Gastroesophageal sphincter (tissue), 4 donors: Measurements from ENCODE around the gene RDH14. TPM values are rescaled to one million over a fixed set of nuclear protein-coding genes. Genes with fewer than 3 reads are reported as not detected.

Source experiments
- ATAC-seq: fragments of 150-250 bp; one replicate; pipeline ENCODE4 v1.9.1; 2016; ENCODE audit warnings: mild to moderate bottlenecking, moderate library complexity
- H3K27ac ChIP-seq, 4 donors: fragments of 200-600 bp; sonication (generic) in 3 of 4; 1 replicate in 3 of 4; 2 replicates in 1 of 4; pipeline ENCODE4 v1.5.1; 2016 to 2019
- H3K27me3 ChIP-seq: fragments of 200-600 bp; sonication (generic); one replicate; pipeline ENCODE4 v1.5.1; 2019
- H3K36me3 ChIP-seq, 2 donors: fragments of 200-600 bp; sonication (generic); one replicate each; pipeline ENCODE4 v1.5.1; 2019; ENCODE audit warnings: control low read depth in 1 of 2
- H3K4me1 ChIP-seq, 3 donors: fragments of 200-600 bp; sonication (generic); 1 replicate in 2 of 3; 2 replicates in 1 of 3; pipeline ENCODE4 v1.5.1; 2016 to 2019; ENCODE audit warnings: control low read depth in 2 of 3
- H3K4me3 ChIP-seq, 2 donors: fragments of 200-600 bp; sonication (generic); one replicate each; pipeline ENCODE4 v1.5.1; 2019; ENCODE audit warnings: mild to moderate bottlenecking in 1 of 2, moderate library complexity in 1 of 2
- H3K9me3 ChIP-seq, 3 donors: fragments of 200-600 bp; sonication (generic); one replicate each; pipeline ENCODE4 v1.5.1; 2017 to 2019; ENCODE audit warnings: control low read depth in 2 of 3
- EP300 ChIP-seq: sonication (generic); formaldehyde crosslinking; IDR thresholded peaks from one replicate; pipeline ENCODE4 v1.6.1; 2017; ENCODE audit warnings: antibody characterized with exemption, mild to moderate bottlenecking
- POLR2A ChIP-seq, 2 donors: fragments of 450-650 bp; IDR thresholded peaks; one replicate each; pipeline ENCODE4 v1.6.1; 2017; ENCODE audit warnings: antibody characterized with exemption in 2 of 2, mild to moderate bottlenecking in 2 of 2, moderate library complexity in 1 of 2
- POLR2AphosphoS5 ChIP-seq: sonication (generic); formaldehyde crosslinking; IDR thresholded peaks from one replicate; pipeline ENCODE4 v1.6.1; 2017; ENCODE audit warnings: antibody characterized with exemption
- WGBS, 2 donors: methylation state at CpG; one replicate each; pipeline ENCODE4 v1.1.5; 2018; ENCODE audit warnings: low coverage in 1 of 2; 5-methylcytosine and 5-hydroxymethylcytosine counted together
- total RNA-seq, 4 donors: library from RNA; depleted of rRNA; stranded (reverse); fragments of >200 nt; gene quantifications; one replicate each; pipeline ENCODE4 v1.1.0, GENCODE V29; 2016
- TF ChIP-seq, protein P1 (sequence below), 4 experiments: fragments of 200-600 bp in 2 of 4; fragments of 450-650 bp in 2 of 4; sonication (generic) in 1 of 4; IDR thresholded peaks; one replicate each; pipeline ENCODE4 v1.5.1; 2017 to 2019; ENCODE audit warnings: antibody characterized with exemption in 4 of 4, mild to moderate bottlenecking in 2 of 4, moderate library complexity in 2 of 4

Gene RDH14
- total RNA-seq, 4 donors from 2014 or later, result 49.7 to 76.3 (median 61.9) TPM

- Histone ChIP-seq H3K36me3 (peaks cover 0 to 1% of the 10 kb centered on the region in 2 donors), H3K9me3 (no peaks in the 10 kb centered on the region), H3K27me3 (no peaks in the 10 kb centered on the region), H3K4me1 (peaks cover 0 to 86% (median 23%) of the 10 kb centered on the region in 3 donors), H3K4me3 (no peak overlapping the region), H3K27ac (peak overlapping the region in 1 of 4 donors; percentile 15)
- TF ChIP-seq, protein P1, sequence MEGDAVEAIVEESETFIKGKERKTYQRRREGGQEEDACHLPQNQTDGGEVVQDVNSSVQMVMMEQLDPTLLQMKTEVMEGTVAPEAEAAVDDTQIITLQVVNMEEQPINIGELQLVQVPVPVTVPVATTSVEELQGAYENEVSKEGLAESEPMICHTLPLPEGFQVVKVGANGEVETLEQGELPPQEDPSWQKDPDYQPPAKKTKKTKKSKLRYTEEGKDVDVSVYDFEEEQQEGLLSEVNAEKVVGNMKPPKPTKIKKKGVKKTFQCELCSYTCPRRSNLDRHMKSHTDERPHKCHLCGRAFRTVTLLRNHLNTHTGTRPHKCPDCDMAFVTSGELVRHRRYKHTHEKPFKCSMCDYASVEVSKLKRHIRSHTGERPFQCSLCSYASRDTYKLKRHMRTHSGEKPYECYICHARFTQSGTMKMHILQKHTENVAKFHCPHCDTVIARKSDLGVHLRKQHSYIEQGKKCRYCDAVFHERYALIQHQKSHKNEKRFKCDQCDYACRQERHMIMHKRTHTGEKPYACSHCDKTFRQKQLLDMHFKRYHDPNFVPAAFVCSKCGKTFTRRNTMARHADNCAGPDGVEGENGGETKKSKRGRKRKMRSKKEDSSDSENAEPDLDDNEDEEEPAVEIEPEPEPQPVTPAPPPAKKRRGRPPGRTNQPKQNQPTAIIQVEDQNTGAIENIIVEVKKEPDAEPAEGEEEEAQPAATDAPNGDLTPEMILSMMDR (IDR thresholded peaks at IDR 0.05), result no peak
- TF ChIP-seq POLR2A (IDR thresholded peaks at IDR 0.05), result no peak
- no peak for TF ChIP-seq EP300
- no peak for TF ChIP-seq POLR2AphosphoS5
- no peak for ATAC-seq
- 91 to 100% methylated on average over 2 of the region's 2 CpGs for WGBS, 2 donors
Measured at GRCh38 chr2:18549083-18549482, 11.4 kb downstream of the RDH14 start.

GRCh38 chr2:18548621-18549020 lies 11.8 kb downstream of the RDH14 start:
- ATAC-seq, result no peak
- TF ChIP-seq EP300, result no peak
- TF ChIP-seq, protein P1 (IDR thresholded peaks at IDR 0.05), result no peak
- TF ChIP-seq POLR2A (IDR thresholded peaks at IDR 0.05), result no peak
- TF ChIP-seq POLR2AphosphoS5, result no peak
- Histone ChIP-seq H3K27me3 (no peaks in the 10 kb centered on the region), H3K36me3 (no peaks in the 10 kb centered on the region), H3K9me3 (no peaks in the 10 kb centered on the region), H3K4me1 (peaks cover 0 to 86% (median 20%) of the 10 kb centered on the region in 3 donors), H3K27ac (peak overlapping the region in 2 of 4 donors; percentile 15 to 29), H3K4me3 (no peak overlapping the region)
- WGBS, 2 donors, result 33 to 44% methylated on average over 1 of the region's 1 CpG

DNA sequence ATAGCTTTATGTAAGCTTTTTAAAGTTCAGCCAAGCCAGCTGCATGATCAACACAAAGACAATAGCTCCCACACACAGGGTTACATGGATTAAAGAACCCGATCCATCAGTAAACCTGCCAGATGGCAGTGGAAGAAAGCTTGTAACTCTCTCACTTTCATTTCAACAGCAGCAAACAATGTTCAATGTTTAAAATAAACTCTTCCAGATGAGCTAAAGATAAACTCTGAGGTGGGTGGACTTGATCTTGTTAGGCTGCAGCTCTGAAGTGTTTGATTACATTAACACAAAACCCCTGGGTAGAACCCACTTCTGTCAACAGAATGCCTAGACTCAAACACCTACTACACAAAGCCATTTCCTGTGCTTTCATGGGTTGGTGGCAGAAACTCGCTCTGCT lies 13.9 kb downstream of the RDH14 start:
- H3K4me1 ChIP-seq, result peaks cover 0 to 79% (median under 1%) of the 10 kb centered on the region in 3 donors
- 40 to 46% methylated on average over 2 of the region's 2 CpGs for WGBS, 2 donors
- TF ChIP-seq, protein P1 (IDR thresholded peaks at IDR 0.05), result no peak
- TF ChIP-seq POLR2AphosphoS5 (no peak), POLR2A (IDR thresholded peaks at IDR 0.05) (no peak), EP300 (no peak)
- no peaks in the 10 kb centered on the region for H3K27me3 ChIP-seq
- ATAC-seq, result no peak
- no peaks in the 10 kb centered on the region for H3K9me3 ChIP-seq
- H3K36me3 ChIP-seq, result no peaks in the 10 kb centered on the region
- peak overlapping the region; percentile 53 to 56 (median 54) for H3K27ac ChIP-seq
- no peak overlapping the region for H3K4me3 ChIP-seq

GRCh38 chr2:18545384-18545783 lies 15.1 kb downstream of the RDH14 start:
- ATAC-seq, result no peak
- H3K36me3 ChIP-seq, result no peaks in the 10 kb centered on the region
- TF ChIP-seq EP300, result no peak
- TF ChIP-seq, protein P1 (IDR thresholded peaks at IDR 0.05), result no peak
- no peak for TF ChIP-seq POLR2A (IDR thresholded peaks at IDR 0.05)
- no peak for TF ChIP-seq POLR2AphosphoS5
- H3K4me3 ChIP-seq, result no peak overlapping the region
- no peaks in the 10 kb centered on the region for H3K9me3 ChIP-seq
- 90% methylated on average over 4 of the region's 4 CpGs for WGBS, 2 donors
- H3K27me3 ChIP-seq, result no peaks in the 10 kb centered on the region
- H3K4me1 ChIP-seq, result peaks cover 0 to 68% (median 0%) of the 10 kb centered on the region in 3 donors
- no peak overlapping the region for H3K27ac ChIP-seq

DNA sequence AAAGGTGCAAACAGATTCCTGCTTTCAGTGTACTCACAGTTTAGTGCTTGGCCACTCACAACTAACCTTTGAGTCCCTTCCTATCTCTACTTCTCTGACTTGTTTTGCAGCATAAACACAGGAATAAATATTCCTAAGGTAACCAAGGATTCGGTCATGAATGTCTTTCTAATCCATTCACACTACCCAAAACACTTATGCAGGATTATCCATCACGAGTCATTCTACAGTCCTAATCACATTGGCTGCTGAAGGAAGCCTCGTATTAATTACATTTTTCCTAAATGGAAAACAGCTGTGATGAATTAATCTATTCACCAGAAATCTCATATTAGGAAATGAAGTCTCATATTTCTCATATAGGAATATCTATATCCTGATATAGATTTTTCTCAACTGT lies 16.3 kb downstream of the RDH14 start:
- Histone ChIP-seq H3K36me3 (no peaks in the 10 kb centered on the region), H3K4me1 (peaks cover 0 to 64% (median 0%) of the 10 kb centered on the region in 3 donors), H3K27ac (peak overlapping the region in 1 of 4 donors; percentile 11), H3K9me3 (no peaks in the 10 kb centered on the region), H3K4me3 (no peak overlapping the region), H3K27me3 (no peaks in the 10 kb centered on the region)
- TF ChIP-seq POLR2A (IDR thresholded peaks at IDR 0.05), result no peak
- TF ChIP-seq EP300, result no peak
- TF ChIP-seq, protein P1 (IDR thresholded peaks at IDR 0.05), result no peak
- no peak for TF ChIP-seq POLR2AphosphoS5
- no peak for ATAC-seq
- WGBS, 2 donors, result 14 to 39% methylated on average over 2 to 3 of the region's 3 CpGs
